GM19397 (cell line): ENCODE measurements around the gene HELZ2.

ENCODE experiments used
- ATAC-seq: cut with Tn5 transposase; IDR thresholded peaks from one replicate; pipeline ENCODE4 v1.9.1; 2021; ENCODE audit warnings: mild to moderate bottlenecking, moderate library complexity; ENCODE audit not compliant: unreplicated experiment

The HELZ2 gene

GRCh38 chr20:63539441-63540370 is 34.3 kb downstream of the HELZ2 start:
- ATAC-seq, result no peak

- ATAC-seq, result no peak
These were observed 35.0 kb downstream of the HELZ2 start for GRCh38 chr20:63539092-63539430.

GRCh38 chr20:63538204-63539091 is 35.6 kb downstream of the HELZ2 start:
- ATAC-seq, result no peak

GRCh38 chr20:63537525-63538203 is 36.4 kb downstream of the HELZ2 start:
- peak; percentile 74 for ATAC-seq

- ATAC-seq, result peak; percentile 3
These were observed 37.0 kb downstream of the HELZ2 start, which contains the start of gene PTK6 for GRCh38 chr20:63536997-63537524. PTK6 (minus strand) TSS chr20:63537376; CDS start chr20:63537314, 62 bp downstream.

- ATAC-seq, result no peak
These were observed 37.6 kb downstream of the HELZ2 start for GRCh38 chr20:63536241-63536977.

GRCh38 chr20:63534831-63535651 is 39.0 kb downstream of the HELZ2 start:
- no peak for ATAC-seq

GRCh38 chr20:63534427-63534830 is 39.6 kb downstream of the HELZ2 start:
- no peak for ATAC-seq

GRCh38 chr20:63533871-63534393 is 40.1 kb downstream of the HELZ2 start:
- ATAC-seq, result no peak

- no peak for ATAC-seq
These were observed 40.7 kb downstream of the HELZ2 start for GRCh38 chr20:63533388-63533787.

GRCh38 chr20:63532449-63532971 is 41.5 kb downstream of the HELZ2 start:
- no peak for ATAC-seq

GRCh38 chr20:63531686-63532448 is 42.2 kb downstream of the HELZ2 start:
- no peak for ATAC-seq

GRCh38 chr20:63530788-63531160 is 43.3 kb downstream of the HELZ2 start:
- no peak for ATAC-seq

- ATAC-seq, result no peak
These were observed 43.9 kb downstream of the HELZ2 start for GRCh38 chr20:63529861-63530787.

- no peak for ATAC-seq
These were observed 44.7 kb downstream of the HELZ2 start for GRCh38 chr20:63529180-63529860.

- ATAC-seq, result no peak
These were observed 46.9 kb downstream of the HELZ2 start for GRCh38 chr20:63527184-63527583.
